ENCODE results near the gene FDXR. TPM values are rescaled to one million over a fixed set of nuclear protein-coding genes. Genes with fewer than 3 reads are reported as not detected.
"Not testable (repeated sequence)": the region's sequence is repeated elsewhere in the genome, so short reads cannot be mapped to it uniquely, and the experiment has no call there.

FDXR gene
- total and polyA plus RNA-seq, 5 donors from 2014 or later, result 5.4 to 15.7 (median 7.8) TPM

DNA sequence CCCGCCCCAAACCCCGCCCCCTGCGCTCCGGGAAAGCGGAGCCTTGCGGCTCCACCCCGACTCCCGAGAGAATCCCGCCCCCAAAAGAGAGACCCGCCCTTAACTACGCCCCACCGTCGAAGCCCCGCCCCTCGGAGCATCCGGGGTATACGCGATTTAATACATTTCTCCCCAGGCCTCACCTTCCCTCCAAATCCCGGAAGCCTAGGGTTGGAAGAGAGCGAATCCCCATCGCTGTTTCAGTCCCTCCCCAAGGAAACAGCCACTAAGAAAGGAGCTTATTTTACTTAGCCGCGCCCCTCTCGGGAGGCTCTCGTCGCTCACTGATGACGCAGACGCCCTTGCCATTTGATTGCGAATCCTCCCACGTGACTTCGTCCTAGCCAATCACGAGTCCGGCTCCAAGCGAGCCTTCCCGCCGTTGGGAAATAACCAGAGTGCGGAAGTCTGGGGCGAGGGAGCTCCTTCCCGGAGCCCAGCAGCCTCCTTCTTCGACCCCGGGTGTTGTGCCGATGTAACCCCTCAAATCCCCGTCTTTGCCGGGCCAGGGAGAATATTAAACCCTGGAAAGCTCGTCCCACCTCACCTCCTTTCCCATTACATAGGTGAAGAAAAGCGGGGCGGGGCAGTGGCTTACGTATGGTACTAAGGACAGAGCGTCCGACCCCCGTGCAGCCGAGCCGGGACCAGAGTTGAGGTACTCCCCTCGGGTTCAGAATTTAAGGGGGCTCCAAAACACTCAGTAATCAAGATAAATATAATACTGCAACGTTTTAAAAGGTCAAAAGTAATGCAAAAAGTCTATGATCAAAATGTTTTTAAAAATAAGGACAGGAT lies 461 bp upstream of the FDXR start:
- Histone ChIP-seq H3K4me1 (ENCODE audit: control insufficient read depth, insufficient read depth, low read length, poor library complexity, severe bottlenecking) (peaks cover 24% of the 10 kb centered on the region), H3K36me3 (ENCODE audit: control insufficient read depth, insufficient read depth, low read length) (no peaks in the 10 kb centered on the region), H3K9me3 (ENCODE audit: control insufficient read depth in 2 of 2, low read length in 2 of 2) (no peaks in the 10 kb centered on the region), H3K27ac (ENCODE audit: insufficient read depth, low read length, poor library complexity, severe bottlenecking) (peak overlapping the region; percentile 92), H3K4me3 (ENCODE audit: low read depth, low read length) (peak overlapping the region; percentile 84), H3K27me3 (ENCODE audit: control insufficient read depth, insufficient read depth, low read length) (no peaks in the 10 kb centered on the region)
- no peaks in the 10 kb centered on the region for H3K9me3 Mint-ChIP-seq
- H3K4me3 Mint-ChIP-seq, result peak overlapping the region; percentile 90 to 99 (median 97)
- peaks cover 10% of the 10 kb centered on the region for H3K27me3 Mint-ChIP-seq
- peaks cover 4 to 30% (median 18%) of the 10 kb centered on the region in 4 donors for H3K4me1 Mint-ChIP-seq
- DNase-seq, result peak; percentile 99 to 100 (median 99)
- peak overlapping the region; percentile 97 to 99 (median 98) for H3K27ac Mint-ChIP-seq
- peak; percentile 94 to 96 for ATAC-seq (ENCODE audit: low read depth in 2 of 2)
- peaks cover 8% of the 10 kb centered on the region for H3K36me3 Mint-ChIP-seq

GRCh38 chr17:74871356-74872076 lies 1.3 kb downstream of the FDXR start:
- no peaks in the 10 kb centered on the region for H3K9me3 Mint-ChIP-seq
- no peaks in the 10 kb centered on the region for H3K36me3 ChIP-seq (ENCODE audit: control insufficient read depth, insufficient read depth, low read length)
- no peak for DNase-seq
- H3K27ac Mint-ChIP-seq, result peak overlapping the region in 2 of 3 donors; percentile 65 to 78
- H3K27me3 ChIP-seq (ENCODE audit: control insufficient read depth, insufficient read depth, low read length), result no peaks in the 10 kb centered on the region
- peaks cover 24% of the 10 kb centered on the region for H3K4me1 ChIP-seq (ENCODE audit: control insufficient read depth, insufficient read depth, low read length, poor library complexity, severe bottlenecking)
- peaks cover 4 to 30% (median 18%) of the 10 kb centered on the region in 4 donors for H3K4me1 Mint-ChIP-seq
- no peak overlapping the region for H3K4me3 ChIP-seq (ENCODE audit: low read depth, low read length)
- ATAC-seq (ENCODE audit: low read depth in 2 of 2), result no peak
- H3K27me3 Mint-ChIP-seq, result peaks cover 5% of the 10 kb centered on the region
- no peaks in the 10 kb centered on the region for H3K9me3 ChIP-seq (ENCODE audit: control insufficient read depth in 2 of 2, low read length in 2 of 2)
- no peak overlapping the region for H3K27ac ChIP-seq (ENCODE audit: insufficient read depth, low read length, poor library complexity, severe bottlenecking)
- peaks cover 8% of the 10 kb centered on the region for H3K36me3 Mint-ChIP-seq
- H3K4me3 Mint-ChIP-seq, result peak overlapping the region; percentile 68 to 99 (median 80)

GRCh38 chr17:74870512-74870911 lies 2.3 kb downstream of the FDXR start:
- DNase-seq (no peak), ATAC-seq (ENCODE audit: low read depth in 2 of 2) (no peak)
- H3K4me3 ChIP-seq (ENCODE audit: low read depth, low read length), result no peak overlapping the region
- H3K9me3 Mint-ChIP-seq, result no peaks in the 10 kb centered on the region
- H3K9me3 ChIP-seq (ENCODE audit: control insufficient read depth in 2 of 2, low read length in 2 of 2), result no peaks in the 10 kb centered on the region
- no peak overlapping the region for H3K27ac ChIP-seq (ENCODE audit: insufficient read depth, low read length, poor library complexity, severe bottlenecking)
- H3K4me3 Mint-ChIP-seq, result no peak overlapping the region
- peaks cover 24% of the 10 kb centered on the region for H3K4me1 ChIP-seq (ENCODE audit: control insufficient read depth, insufficient read depth, low read length, poor library complexity, severe bottlenecking)
- H3K27me3 Mint-ChIP-seq, result peaks cover 5% of the 10 kb centered on the region
- no peak overlapping the region for H3K27ac Mint-ChIP-seq
- peaks cover 8% of the 10 kb centered on the region for H3K36me3 Mint-ChIP-seq
- no peaks in the 10 kb centered on the region for H3K27me3 ChIP-seq (ENCODE audit: control insufficient read depth, insufficient read depth, low read length)
- no peaks in the 10 kb centered on the region for H3K36me3 ChIP-seq (ENCODE audit: control insufficient read depth, insufficient read depth, low read length)
- peaks cover 4 to 30% (median 18%) of the 10 kb centered on the region in 4 donors for H3K4me1 Mint-ChIP-seq

- Mint-ChIP-seq H3K4me1 (peaks cover 4 to 33% (median 18%) of the 10 kb centered on the region in 4 donors), H3K4me3 (peak overlapping the region in 1 of 4 donors; percentile 10)
- H3K9me3 ChIP-seq (ENCODE audit: control insufficient read depth in 2 of 2, low read length in 2 of 2); DNase-seq; H3K36me3 Mint-ChIP-seq; H3K36me3 ChIP-seq (ENCODE audit: control insufficient read depth, insufficient read depth, low read length); H3K27me3 Mint-ChIP-seq; H3K27me3 ChIP-seq (ENCODE audit: control insufficient read depth, insufficient read depth, low read length); H3K4me3 ChIP-seq (ENCODE audit: low read depth, low read length); H3K27ac ChIP-seq (ENCODE audit: insufficient read depth, low read length, poor library complexity, severe bottlenecking); ATAC-seq (ENCODE audit: low read depth in 2 of 2); H3K27ac Mint-ChIP-seq; H3K9me3 Mint-ChIP-seq: not testable (repeated sequence)
- H3K4me1 ChIP-seq (ENCODE audit: control insufficient read depth, insufficient read depth, low read length, poor library complexity, severe bottlenecking), result peaks cover 24% of the 10 kb centered on the region
These were observed 2.8 kb downstream of the FDXR start for GRCh38 chr17:74870028-74870427.

DNA sequence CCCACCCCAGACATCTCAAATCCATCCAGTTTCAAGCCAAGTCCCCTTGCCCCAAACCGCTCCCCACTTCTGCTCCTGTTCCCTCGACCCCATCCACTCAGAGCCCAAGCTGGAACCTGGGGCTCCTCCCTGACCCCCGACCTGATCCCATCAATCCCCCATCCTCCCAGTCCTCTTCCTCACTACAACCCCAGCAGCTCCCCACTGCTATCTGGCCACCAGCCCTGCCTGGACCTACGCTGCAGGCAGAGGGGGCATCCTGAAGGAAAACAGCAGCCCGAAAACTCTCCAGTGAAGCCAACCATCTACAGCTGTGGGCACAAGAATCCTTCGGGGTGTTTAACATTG lies 3.9 kb downstream of the FDXR start:
- no peaks in the 10 kb centered on the region for H3K36me3 ChIP-seq (ENCODE audit: control insufficient read depth, insufficient read depth, low read length)
- no peak overlapping the region for H3K27ac ChIP-seq (ENCODE audit: insufficient read depth, low read length, poor library complexity, severe bottlenecking)
- H3K27ac Mint-ChIP-seq, result peak overlapping the region in 1 of 3 donors; percentile 59
- H3K9me3 Mint-ChIP-seq, result no peaks in the 10 kb centered on the region
- H3K4me3 Mint-ChIP-seq, result no peak overlapping the region
- peaks cover 2 to 35% (median 22%) of the 10 kb centered on the region in 4 donors for H3K4me1 Mint-ChIP-seq
- no peak for DNase-seq
- H3K9me3 ChIP-seq (ENCODE audit: control insufficient read depth in 2 of 2, low read length in 2 of 2), result no peaks in the 10 kb centered on the region
- peaks cover 10% of the 10 kb centered on the region for H3K27me3 Mint-ChIP-seq
- no peak overlapping the region for H3K4me3 ChIP-seq (ENCODE audit: low read depth, low read length)
- no peaks in the 10 kb centered on the region for H3K27me3 ChIP-seq (ENCODE audit: control insufficient read depth, insufficient read depth, low read length)
- peaks cover 12% of the 10 kb centered on the region for H3K36me3 Mint-ChIP-seq
- H3K4me1 ChIP-seq (ENCODE audit: control insufficient read depth, insufficient read depth, low read length, poor library complexity, severe bottlenecking), result peaks cover 23% of the 10 kb centered on the region
- no peak for ATAC-seq (ENCODE audit: low read depth in 2 of 2)

- Mint-ChIP-seq H3K36me3 (peaks cover 12% of the 10 kb centered on the region), H3K27me3 (peaks cover 12% of the 10 kb centered on the region), H3K9me3 (no peaks in the 10 kb centered on the region), H3K27ac (peak overlapping the region in 1 of 3 donors; percentile 59), H3K4me1 (peaks cover 0 to 31% (median 20%) of the 10 kb centered on the region in 4 donors), H3K4me3 (no peak overlapping the region)
- Histone ChIP-seq H3K4me3 (ENCODE audit: low read depth, low read length) (no peak overlapping the region), H3K4me1 (ENCODE audit: control insufficient read depth, insufficient read depth, low read length, poor library complexity, severe bottlenecking) (peaks cover 18% of the 10 kb centered on the region), H3K9me3 (ENCODE audit: control insufficient read depth in 2 of 2, low read length in 2 of 2) (no peaks in the 10 kb centered on the region), H3K27ac (ENCODE audit: insufficient read depth, low read length, poor library complexity, severe bottlenecking) (no peak overlapping the region), H3K27me3 (ENCODE audit: control insufficient read depth, insufficient read depth, low read length) (no peaks in the 10 kb centered on the region), H3K36me3 (ENCODE audit: control insufficient read depth, insufficient read depth, low read length) (no peaks in the 10 kb centered on the region)
- DNase-seq (no peak), ATAC-seq (ENCODE audit: low read depth in 2 of 2) (no peak)
These were observed 4.4 kb downstream of the FDXR start for GRCh38 chr17:74868251-74868907.

DNA sequence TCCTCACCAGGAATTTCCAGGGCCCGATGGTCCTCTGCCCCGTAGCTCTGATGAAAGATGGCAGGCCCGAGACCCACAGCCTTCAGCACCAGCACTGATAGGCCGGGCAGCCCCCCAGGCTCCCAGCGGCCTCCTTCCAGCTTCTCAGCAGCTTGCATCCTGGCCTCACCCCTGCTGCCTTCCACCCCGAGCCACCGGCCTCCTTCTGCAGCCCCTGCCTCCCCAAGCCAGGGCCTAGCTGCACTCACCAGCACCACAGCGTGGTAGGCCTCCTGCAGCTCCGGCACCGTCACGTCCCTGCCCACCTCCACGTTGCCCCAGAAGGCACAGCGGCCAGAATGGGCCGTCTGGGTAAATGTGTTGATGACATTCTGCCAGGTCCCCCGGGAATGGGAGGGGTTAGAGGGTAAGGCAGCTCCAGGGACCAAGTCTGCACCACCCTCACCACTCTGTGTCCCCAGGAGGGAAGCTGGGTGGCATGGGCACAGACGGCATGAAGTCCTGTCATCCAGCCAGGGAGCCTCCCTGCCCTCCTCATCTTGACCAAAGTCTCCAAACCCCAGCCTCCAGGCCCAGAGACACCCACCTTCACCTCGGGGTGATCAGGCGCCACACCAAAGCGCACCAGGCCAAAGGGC lies 6.5 kb downstream of the FDXR start:
- Mint-ChIP-seq H3K36me3 (peaks cover 12% of the 10 kb centered on the region), H3K4me1 (peaks cover 0 to 21% (median 12%) of the 10 kb centered on the region in 4 donors), H3K4me3 (no peak overlapping the region), H3K27ac (no peak overlapping the region), H3K9me3 (no peaks in the 10 kb centered on the region), H3K27me3 (peaks cover 10% of the 10 kb centered on the region)
- Histone ChIP-seq H3K4me1 (ENCODE audit: control insufficient read depth, insufficient read depth, low read length, poor library complexity, severe bottlenecking) (peaks cover 11% of the 10 kb centered on the region), H3K27ac (ENCODE audit: insufficient read depth, low read length, poor library complexity, severe bottlenecking) (no peak overlapping the region), H3K9me3 (ENCODE audit: control insufficient read depth in 2 of 2, low read length in 2 of 2) (no peaks in the 10 kb centered on the region), H3K27me3 (ENCODE audit: control insufficient read depth, insufficient read depth, low read length) (no peaks in the 10 kb centered on the region), H3K36me3 (ENCODE audit: control insufficient read depth, insufficient read depth, low read length) (no peaks in the 10 kb centered on the region), H3K4me3 (ENCODE audit: low read depth, low read length) (no peak overlapping the region)
- no peak for DNase-seq
- ATAC-seq (ENCODE audit: low read depth in 2 of 2), result no peak
